Anterior cingulate cortex (tissue), 58 donors: ENCODE measurements around the gene PLAAT5.
"Not testable (repeated sequence)": the region's sequence is repeated elsewhere in the genome, so short reads cannot be mapped to it uniquely, and the experiment has no call there.

Experiments used
- DNase-seq, 58 donors: peaks; one replicate each; lab custom pipeline; 2025; lab: John Stamatoyannopoulos, UW

The PLAAT5 gene

DNA sequence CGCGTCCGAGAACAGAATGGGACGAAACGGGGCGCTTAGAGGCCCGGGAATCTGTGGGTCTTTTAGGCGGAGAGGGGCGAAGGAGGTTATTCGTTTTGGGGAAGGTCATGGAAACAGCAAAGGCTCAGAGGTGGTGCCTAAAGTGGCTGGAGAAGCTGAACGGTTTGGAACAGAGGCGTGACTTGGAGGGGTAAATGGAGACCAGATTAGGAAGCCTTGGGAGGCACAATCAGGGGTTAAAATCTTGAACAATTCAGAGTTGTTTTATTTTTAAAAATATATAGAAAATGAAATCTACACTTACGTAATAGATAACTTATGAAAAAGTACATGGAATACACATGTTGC is 247 bp upstream of the PLAAT5 start:
- no peak for DNase-seq

DNA sequence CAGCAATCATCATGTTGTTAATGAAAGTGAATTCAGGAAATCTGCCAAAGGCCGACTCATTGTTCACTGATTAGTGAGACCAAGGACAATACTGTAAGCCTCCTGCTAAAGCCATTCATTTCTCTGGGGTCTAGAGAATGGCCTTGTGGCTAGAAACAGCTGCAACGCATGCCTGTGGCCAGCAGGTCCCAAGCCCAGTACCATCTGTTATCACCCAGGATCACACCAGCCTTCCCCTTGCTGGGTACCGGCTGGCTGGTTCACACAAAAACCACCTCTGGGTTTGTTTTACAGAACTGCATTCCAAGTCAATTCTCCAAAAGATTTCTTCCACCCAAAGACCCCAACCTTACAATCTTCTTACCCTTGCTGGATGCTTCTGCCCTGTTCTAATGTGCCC is 1.1 kb downstream of the PLAAT5 start:
- DNase-seq = peak in 1 of 58 donors; percentile 30

DNA sequence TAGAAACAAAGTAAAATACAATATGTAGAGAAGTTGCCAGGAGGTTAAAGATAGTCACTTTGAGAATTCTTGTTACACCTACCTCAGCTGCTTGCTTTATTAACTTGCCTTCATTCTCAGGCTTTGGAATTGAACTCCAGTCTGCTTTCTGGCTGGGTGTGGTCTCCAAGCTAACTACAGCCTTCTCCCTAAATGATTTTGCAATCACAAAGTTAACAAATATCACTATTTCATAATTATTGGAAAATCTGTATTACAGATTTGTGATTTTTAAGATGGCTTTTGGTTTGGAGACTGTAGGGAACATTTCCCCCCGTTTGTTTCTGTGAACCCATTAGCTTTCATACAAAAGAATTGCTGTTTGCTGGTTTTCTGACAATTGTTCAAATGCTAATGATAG is 2.2 kb downstream of the PLAAT5 start:
- no peak for DNase-seq

DNA sequence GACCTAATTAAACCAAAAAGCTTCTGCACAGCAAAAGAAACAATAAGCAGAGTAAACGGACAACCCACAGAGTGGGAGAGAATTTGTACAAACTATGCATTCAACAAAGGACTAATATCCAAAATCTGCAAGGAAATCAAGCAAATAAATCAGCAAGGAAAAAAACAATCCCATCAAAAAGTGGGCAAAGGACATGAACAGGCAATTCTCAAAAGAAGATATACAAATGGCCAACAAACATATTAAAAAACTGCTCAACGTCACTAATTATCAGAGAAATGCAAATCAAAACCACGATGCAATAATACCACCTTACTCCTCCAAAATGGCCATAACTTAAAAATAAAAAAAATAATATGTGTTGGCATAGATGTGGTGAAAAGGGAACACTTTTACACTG is 5.2 kb downstream of the PLAAT5 start:
- DNase-seq = no peak

DNA sequence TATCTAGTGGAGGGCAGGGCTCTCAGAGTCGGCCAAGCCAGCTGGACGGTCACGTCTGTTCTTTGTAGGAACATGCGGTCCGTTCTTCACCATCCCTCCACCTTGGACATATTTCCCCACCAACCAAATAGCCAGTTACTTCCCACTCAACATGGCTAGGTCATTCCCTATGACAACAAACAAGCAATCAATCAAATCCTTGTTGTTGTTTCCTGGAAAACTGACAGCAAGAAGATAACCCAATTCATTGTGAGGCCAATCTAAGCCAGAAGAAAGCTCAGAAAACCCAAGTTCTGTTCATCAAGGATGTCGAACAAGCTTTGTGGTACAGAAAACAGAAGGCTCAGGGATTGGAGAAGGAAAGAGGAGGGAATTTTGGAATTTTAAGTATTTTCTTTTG is 10.9 kb downstream of the PLAAT5 start:
- no peak for DNase-seq

DNA sequence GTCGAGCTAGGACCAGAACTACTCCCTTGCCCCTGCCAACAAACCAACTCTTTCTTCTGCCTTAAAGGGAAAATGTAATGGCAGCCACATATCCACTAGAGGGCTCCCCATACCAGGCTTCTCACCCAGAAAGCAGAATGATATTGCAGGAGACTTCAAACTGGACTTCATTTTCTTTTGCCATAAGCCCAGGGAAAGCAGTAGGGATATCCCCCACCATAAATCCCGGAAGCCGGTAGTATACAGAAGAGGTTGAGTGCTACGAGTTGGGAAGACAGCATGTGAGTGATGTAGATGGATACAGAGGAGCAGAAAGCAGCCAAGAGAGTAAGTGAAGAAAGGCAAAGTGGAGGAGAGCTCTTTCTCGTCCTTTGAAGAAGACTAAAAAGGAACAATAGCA is 12.1 kb downstream of the PLAAT5 start:
- peak in 44 of 58 donors; percentile 3 to 80 (median 42) for DNase-seq

DNA sequence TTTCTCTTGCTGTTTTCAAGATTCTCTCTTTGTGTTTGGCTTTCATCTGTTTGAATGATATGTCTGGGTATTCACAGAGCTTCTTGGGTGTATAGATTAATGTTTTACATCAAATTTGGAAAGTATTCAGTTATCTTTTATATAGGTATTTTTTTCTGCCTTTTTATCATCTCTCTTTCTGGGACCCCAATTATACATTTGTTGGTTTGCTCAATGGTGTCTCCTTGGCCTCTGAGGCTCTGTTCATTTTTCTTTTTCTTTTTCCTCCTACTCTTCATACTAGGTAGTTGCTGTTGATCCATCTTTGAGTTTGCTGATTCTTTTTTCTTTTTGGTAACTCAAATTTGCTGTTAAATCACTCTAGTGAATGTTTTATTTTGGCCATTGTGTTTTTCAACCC is 14.3 kb downstream of the PLAAT5 start:
- DNase-seq = no peak

DNA sequence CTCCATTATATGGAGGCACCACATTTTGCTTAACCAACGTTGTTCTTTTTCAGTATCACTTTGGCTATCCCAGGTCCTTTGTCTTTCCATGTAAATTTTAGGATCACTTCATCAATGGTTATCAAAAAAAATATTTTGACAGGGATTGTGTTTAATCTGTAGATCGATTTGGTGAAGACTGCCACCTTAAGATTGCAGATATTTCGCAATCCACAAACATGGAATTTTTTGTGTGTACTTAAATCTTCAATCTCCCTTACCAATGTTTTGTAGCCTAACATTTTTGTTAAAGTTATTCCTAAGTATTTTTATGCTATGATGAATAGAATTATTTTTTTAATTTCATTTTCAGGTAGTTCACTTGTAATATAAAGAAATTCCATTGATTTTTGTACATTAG is 18.6 kb downstream of the PLAAT5 start:
- no peak for DNase-seq

DNA sequence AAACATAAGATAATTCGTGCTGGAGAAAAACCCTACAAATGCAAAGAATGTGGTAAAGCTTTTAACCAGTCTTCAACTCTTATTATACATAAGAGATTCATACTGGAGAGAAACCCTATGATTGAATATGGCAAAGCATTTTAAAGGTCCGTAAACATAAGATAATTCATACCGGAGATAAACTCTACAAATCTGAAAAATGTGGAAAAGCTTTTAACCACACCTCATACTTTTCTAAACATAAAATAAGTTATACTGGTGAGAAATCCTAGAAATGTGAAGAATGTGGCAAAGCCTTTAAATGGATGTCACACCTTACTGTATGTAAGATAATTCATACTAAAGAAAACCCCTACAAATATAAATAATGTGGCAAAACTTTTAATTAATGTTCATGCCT is 20.7 kb downstream of the PLAAT5 start:
- no peak for DNase-seq

DNA sequence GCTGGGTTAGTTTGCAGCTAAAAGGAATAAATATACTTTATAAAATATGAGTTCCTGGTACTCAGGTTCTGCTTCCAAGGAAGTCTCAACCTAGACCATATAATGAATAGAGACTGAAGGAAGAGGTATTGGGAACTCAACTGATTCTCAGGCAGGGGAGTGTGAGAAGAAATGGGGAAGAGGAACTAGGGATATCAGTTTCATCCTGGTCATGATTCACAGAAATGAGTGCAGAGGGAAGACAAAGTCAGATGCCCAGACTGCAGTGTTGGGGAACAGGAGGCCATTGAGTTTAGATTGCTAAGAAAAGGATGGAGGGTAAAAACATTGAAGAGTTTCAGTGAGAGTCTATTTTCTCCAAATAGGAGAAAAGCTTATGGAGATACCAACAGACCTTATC is 28.8 kb downstream of the PLAAT5 start:
- DNase-seq = no peak

DNA sequence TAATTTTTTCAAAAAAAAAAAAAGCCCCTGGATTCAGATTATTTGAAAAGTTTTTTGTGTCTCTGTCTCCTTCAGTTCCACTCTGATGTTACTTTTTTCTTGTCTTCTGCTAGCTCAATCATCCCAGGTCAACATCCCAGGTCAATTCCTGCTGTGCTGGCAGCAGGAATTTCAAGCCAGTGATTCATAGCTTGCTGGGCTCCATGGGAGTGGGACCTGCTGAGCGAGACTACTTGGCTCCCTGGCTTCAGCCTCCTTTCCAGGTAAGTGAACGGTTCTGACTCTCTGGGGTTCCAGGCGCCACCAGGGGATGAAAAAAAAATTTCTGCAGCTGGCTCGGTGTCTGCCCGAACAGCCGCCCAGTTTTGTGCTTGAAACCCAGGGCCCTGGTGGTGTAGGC is 31.4 kb downstream of the PLAAT5 start:
- DNase-seq = no peak

DNA sequence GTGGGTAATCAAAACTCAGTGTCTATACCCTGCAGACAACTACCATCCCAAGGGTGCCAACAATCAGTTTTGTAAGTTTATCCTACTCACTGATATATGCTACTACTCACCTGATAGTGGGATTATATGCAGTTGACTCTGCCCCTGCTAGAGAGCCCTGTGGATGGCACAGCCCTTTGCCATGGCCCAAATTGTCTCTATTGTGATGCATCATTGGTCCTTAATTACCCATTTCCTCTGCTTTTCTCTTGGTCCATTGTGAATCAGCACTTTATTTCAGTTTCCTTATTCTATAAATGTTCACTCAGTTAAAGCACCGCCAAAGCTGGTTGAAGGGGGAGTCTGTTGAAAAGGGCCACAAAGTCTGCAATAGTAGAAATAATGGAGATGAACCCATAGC is 42.3 kb downstream of the PLAAT5 start:
- DNase-seq = no peak

DNA sequence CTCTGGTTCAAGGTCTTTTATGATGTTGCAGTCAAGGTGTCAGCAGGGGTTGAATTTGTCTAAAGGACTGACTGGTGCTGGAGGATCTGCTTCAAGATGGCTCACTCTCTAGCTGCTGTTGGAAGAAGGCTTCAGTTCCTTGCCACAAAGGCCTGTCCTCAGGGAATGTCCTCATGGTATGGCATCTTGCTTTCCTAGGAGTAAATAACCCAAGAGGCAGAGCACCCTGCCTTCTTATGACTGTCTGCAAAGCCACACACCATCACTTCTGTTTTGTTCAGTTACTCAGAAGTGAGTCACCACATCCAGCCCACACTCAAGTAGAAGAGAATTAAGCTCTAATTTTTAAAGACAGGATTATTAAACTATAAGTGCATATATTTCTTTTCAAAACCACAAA is 45.2 kb downstream of the PLAAT5 start:
- DNase-seq = peak in 4 of 58 donors; percentile 1 to 9 (median 4)

DNA sequence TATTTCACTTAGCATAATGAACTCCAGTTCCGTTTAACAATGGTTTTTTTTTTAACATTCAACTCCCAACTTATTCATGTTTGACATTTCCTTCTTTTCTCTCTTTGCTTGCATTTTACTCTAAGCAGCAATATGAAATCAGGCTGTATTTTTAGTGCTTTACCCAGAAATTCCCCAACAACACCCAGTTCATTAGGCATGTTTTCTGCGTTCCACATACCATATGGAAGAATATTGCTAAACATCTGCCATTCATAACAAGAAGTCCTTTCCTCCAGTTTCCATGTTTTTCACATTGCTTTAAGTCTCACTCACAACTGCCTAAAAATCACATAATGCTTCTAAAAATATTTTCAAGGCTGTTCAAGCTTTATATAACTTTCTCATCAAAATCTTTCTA is 45.8 kb downstream of the PLAAT5 start:
- peak in 1 of 58 donors; percentile 7 for DNase-seq

DNA sequence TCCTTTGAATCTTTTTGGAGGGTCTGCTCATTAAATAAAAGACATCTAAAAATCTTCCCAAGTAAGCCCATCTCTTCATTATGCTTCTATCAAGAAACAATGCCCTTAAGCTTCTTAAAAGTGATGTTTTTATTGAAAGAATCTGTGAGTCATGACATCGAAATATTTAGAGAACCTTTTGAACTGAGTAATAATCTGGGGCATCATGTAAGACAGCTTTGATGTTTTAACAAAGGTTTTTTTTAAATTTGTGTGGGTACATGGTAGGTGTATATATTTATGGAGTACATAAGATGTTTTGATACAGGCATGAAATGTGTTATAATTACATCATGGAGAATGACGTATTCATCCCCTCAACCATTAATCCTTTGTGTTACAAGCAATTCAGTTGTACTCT is 46.8 kb downstream of the PLAAT5 start:
- DNase-seq = no peak

DNA sequence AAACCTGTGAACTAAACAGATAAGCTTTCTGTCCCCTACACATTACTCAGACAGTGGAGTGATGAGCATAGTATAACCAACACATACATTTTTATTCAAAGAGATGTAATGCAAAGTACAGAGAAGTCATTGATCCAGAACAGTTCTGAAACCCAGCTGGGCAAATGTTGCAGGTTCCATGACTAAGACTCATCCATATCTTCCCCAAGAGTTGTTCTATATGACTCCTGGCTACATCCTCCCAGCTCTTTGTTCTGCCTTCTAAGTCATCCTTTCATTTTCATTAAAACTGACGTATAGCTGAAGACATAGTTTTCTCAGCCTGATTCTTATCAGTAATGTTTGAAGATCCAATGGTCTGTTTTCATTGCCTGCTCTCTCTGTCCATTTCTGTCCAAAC is 47.3 kb downstream of the PLAAT5 start:
- no peak for DNase-seq

DNA sequence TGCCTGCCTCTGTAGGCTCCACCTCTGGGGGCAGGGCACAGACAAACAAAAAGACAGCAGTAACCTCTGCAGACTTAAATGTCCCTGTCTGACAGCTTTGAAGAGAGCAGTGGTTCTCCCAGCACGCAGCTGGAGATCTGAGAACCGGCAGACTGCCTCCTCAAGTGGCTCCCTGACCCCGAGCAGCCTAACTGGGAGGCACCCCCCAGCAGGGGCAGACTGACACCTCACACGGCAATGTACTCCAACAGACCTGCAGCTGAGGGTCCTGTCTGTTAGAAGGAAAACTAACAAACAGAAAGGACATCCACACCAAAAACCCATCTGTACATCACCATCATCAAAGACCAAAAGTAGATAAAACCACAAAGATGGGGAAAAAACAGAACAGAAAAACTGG is 55.1 kb downstream of the PLAAT5 start:
- DNase-seq = not testable (repeated sequence)

DNA sequence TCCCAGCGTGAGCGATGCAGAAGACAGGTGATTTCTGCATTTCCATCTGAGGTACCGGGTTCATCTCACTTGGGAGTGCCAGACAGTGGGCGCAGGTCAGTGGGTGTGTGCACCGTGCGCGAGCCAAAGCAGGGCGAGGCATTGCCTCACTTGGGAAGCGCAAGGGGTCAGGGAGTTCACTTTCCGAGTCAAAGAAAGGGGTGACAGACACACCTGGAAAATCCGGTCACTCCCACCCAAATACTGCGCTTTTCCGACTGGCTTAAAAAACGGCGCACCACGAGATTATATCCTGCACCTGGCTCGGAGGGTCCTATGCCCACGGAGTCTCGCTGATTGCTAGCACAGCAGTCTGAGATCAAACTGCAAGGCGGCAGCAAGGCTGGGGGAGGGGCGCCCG is 55.6 kb downstream of the PLAAT5 start:
- not testable (repeated sequence) for DNase-seq

DNA sequence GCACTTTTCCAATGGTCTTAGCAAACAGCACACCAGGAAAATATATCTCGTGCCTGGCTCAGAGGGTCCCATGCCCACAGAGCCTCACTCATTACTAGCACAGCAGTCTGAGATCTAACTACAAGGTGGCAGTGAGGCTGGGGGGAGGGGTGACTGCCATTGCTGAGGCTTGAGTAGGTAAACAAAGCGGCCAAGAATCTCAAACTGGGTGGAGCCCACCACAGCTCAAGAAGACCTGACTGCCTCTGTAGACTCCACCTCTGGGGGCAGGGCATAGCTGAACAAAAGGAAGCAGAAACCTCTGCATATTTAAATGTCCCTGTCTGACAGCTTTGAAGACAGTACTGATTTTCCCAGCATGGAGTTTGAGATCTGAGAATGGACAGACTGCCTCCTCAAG is 60.2 kb downstream of the PLAAT5 start:
- DNase-seq = not testable (repeated sequence)

DNA sequence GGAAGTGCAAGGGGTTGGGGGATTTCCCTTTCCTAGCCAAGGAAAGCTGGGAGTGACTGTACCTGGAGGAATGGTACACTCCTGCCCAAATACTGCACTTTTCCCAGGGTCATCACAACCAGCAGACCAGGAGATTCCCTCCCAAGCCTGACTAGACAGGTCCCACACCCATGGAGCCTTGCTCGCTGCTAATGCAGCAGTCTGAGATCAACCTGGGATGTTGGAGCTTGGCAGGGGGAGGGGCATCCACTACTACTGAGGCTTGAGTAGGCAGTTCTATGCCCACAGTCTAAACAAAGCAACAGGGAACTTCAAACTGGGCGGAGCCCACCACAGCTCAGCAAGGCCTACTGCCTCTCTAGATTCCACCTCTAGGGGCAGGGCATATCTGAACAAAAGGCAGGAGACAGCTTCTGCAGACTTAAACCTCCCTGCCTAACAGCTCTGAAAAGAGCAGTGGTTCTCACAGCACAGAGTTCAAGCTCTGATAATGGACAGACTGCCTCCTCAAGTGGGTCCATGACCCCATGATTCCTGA is 62.9 kb downstream of the PLAAT5 start:
- no peak for DNase-seq

DNA sequence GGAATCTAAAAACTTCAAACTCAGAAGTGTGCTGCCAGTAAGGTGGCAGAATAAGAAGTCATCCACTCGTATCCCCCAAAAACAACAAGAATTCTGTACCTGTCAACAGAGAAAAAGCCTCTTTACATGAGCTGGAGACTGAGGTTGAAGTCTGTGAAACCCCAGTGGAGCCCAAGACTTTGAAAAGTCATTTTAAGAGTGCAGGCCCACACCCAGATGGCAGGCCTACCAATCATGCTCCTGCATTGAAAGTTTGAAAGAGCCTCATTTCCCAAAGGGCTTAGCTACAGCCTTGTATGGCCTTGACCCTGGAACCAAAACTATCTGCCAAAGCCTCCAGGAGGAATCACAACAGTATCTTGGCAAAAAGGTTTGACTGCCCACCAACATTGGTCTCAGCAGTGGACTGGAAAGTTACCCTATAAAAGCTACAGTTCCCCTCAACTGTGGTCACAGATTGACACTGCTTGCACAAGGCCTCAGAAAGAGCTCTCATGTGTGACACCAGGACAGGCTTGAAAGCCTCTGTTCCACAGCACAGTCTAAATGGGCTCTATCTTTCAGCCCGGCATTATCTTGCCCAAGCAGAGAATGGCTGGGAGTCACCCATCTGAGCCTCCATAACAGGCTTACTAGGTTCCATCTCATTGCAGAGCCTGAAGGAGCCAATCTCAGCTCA is 73.7 kb downstream of the PLAAT5 start:
- no peak for DNase-seq
